NOMO-1 (cell line): ENCODE results near the gene PFKFB4.
A peak's percentile ranks its signal among the peaks of the same experiment; 100 is the strongest.
"Not testable (repeated sequence)": the region's sequence is repeated elsewhere in the genome, so short reads cannot be mapped to it uniquely, and the experiment has no call there.

Source experiments
- DNase-seq, 2 experiments: peaks; one replicate each; lab custom pipeline; 2025; ENCODE audit not compliant: unreplicated experiment in 2 of 2; lab: John Stamatoyannopoulos, UW

PFKFB4 gene

GRCh38 chr3:48502728-48503168 is 53.9 kb downstream of the PFKFB4 start:
- no peak for DNase-seq

- no peak for DNase-seq
Measured at GRCh38 chr3:48502121-48502520, 54.5 kb downstream of the PFKFB4 start.

GRCh38 chr3:48501196-48501595 is 55.4 kb downstream of the PFKFB4 start:
- DNase-seq, result no peak

GRCh38 chr3:48500656-48501055 is 55.9 kb downstream of the PFKFB4 start:
- DNase-seq, result no peak

GRCh38 chr3:48493203-48493501 is 63.5 kb downstream of the PFKFB4 start:
- no peak for DNase-seq

- DNase-seq, result peak; percentile 74 to 96
Measured at GRCh38 chr3:48492461-48493202, 64.0 kb downstream of the PFKFB4 start.

GRCh38 chr3:48486952-48487351 is 69.7 kb downstream of the PFKFB4 start:
- DNase-seq, result no peak

- DNase-seq, result not testable (repeated sequence)
Measured at GRCh38 chr3:48482822-48483221, 73.8 kb downstream of the PFKFB4 start.

- not testable (repeated sequence) for DNase-seq
Measured at GRCh38 chr3:48480891-48481290, 75.7 kb downstream of the PFKFB4 start.

- DNase-seq, result peak in 1 of 2 experiments; percentile 57
Measured at GRCh38 chr3:48478626-48479555, 77.7 kb downstream of the PFKFB4 start.

GRCh38 chr3:48477959-48478520 is 78.6 kb downstream of the PFKFB4 start:
- no peak for DNase-seq

- no peak for DNase-seq
Measured at GRCh38 chr3:48476426-48477053, 80.1 kb downstream of the PFKFB4 start.

- no peak for DNase-seq
Measured at GRCh38 chr3:48475188-48475587, 81.4 kb downstream of the PFKFB4 start.

- no peak for DNase-seq
Measured at GRCh38 chr3:48474619-48475018, 82.0 kb downstream of the PFKFB4 start.

- not testable (repeated sequence) for DNase-seq
Measured at GRCh38 chr3:48474031-48474430, 82.6 kb downstream of the PFKFB4 start.

GRCh38 chr3:48473617-48473952 is 83.0 kb downstream of the PFKFB4 start:
- no peak for DNase-seq

GRCh38 chr3:48472923-48473616 is 83.5 kb downstream of the PFKFB4 start:
- DNase-seq, result peak; percentile 92 to 95

- DNase-seq, result peak in 1 of 2 experiments; percentile 58
Measured at GRCh38 chr3:48472673-48472922, 84.0 kb downstream of the PFKFB4 start.

- no peak for DNase-seq
Measured at GRCh38 chr3:48470286-48470685, 86.3 kb downstream of the PFKFB4 start.

- no peak for DNase-seq
Measured at GRCh38 chr3:48469046-48469915, 87.3 kb downstream of the PFKFB4 start.
